Caco-2 (cell line): ENCODE measurements around the gene NFIL3. TPM values are rescaled to one million over a fixed set of nuclear protein-coding genes. Genes with fewer than 3 reads are reported as not detected.
"Not testable (repeated sequence)": the region's sequence is repeated elsewhere in the genome, so short reads cannot be mapped to it uniquely, and the experiment has no call there.

ENCODE experiments used
- BruUV-seq: library from RNA; stranded (reverse); fragments of 400-500 nt; replicated peaks from 2 replicates; lab custom pipeline; 2021; lab: Mats Ljungman, UMichigan
- CTCF ChIA-PET: fragments of 300-600 bp; sonication (Branson Sonifier 250); formaldehyde crosslinking; loops from one replicate; lab custom pipeline; 2022; ENCODE audit warnings: antibody characterized with exemption; lab: Charles Lee
- POLR2A ChIA-PET: fragments of 300-600 bp; sonication (Branson Sonifier 250); formaldehyde crosslinking; loops from one replicate; lab custom pipeline; 2022; ENCODE audit warnings: antibody characterized with exemption; lab: Charles Lee
- DNase-seq, 2 experiments: peaks; one replicate each; pipeline versions ENCODE4 v3.0.0 to v3.0.0-alpha.2; 2020 to 2022
- H3K27me3 ChIP-seq: replicated peaks from 2 replicates; pipeline ENCODE4 v1.6.0; 2011; ENCODE audit warnings: low read length; ENCODE audit not compliant: control insufficient read depth, insufficient read depth
- H3K36me3 ChIP-seq: 2 replicates; pipeline ENCODE4 v1.5.1; 2011; ENCODE audit warnings: low read length; ENCODE audit not compliant: control insufficient read depth, insufficient read depth
- H3K4me1 ChIP-seq: fragments of 250-450 bp; sonication (Bioruptor Pico); 2 replicates; pipeline ENCODE4 v1.5.1; 2020; ENCODE audit warnings: mild to moderate bottlenecking
- H3K4me3 ChIP-seq: 2 replicates; pipeline ENCODE4 v1.5.1; 2011; ENCODE audit warnings: low read depth, mild to moderate bottlenecking, control low read depth, low read length
- H3K9me3 ChIP-seq: fragments of 250-450 bp; sonication (Bioruptor Pico); 2 replicates; pipeline ENCODE4 v1.5.1; 2020; ENCODE audit warnings: mild to moderate bottlenecking, moderate library complexity
- H3K27ac Mint-ChIP-seq: one replicate; pipeline ENCODE4 v1.8.0; 2022; ENCODE audit warnings: mixed read lengths; ENCODE audit not compliant: unreplicated experiment
- H3K27me3 Mint-ChIP-seq: one replicate; pipeline ENCODE4 v1.8.0; 2022; ENCODE audit warnings: mixed read lengths; ENCODE audit not compliant: insufficient read depth, unreplicated experiment
- H3K36me3 Mint-ChIP-seq: one replicate; pipeline ENCODE4 v1.8.0; 2022; ENCODE audit warnings: mild to moderate bottlenecking, mixed read lengths; ENCODE audit not compliant: insufficient read depth, unreplicated experiment
- H3K4me1 Mint-ChIP-seq: one replicate; pipeline ENCODE4 v1.8.0; 2022; ENCODE audit warnings: low read depth, mixed read lengths; ENCODE audit not compliant: unreplicated experiment
- H3K4me3 Mint-ChIP-seq: one replicate; pipeline ENCODE4 v1.8.0; 2022; ENCODE audit warnings: mild to moderate bottlenecking, moderate library complexity, mixed read lengths; ENCODE audit not compliant: unreplicated experiment
- H3K9me3 Mint-ChIP-seq: one replicate; pipeline ENCODE4 v1.8.0; 2022; ENCODE audit warnings: mixed read lengths; ENCODE audit not compliant: unreplicated experiment
- CTCF ChIP-seq, 2 experiments: fragments of 200-600 bp in 1 of 2; IDR thresholded peaks; 1 replicate in 1 of 2; 2 replicates in 1 of 2; pipeline versions ENCODE4 v1.5.1 to v1.8.0; 2011 to 2022; ENCODE audit warnings: antibody characterized with exemption in 1 of 2, control low read depth in 1 of 2, inconsistent platforms in 1 of 2, low read depth in 1 of 2, low read length in 1 of 2, mild to moderate bottlenecking in 1 of 2, moderate library complexity in 1 of 2; ENCODE audit not compliant: insufficient read depth in 1 of 2, severe bottlenecking in 1 of 2, unreplicated experiment in 1 of 2
- intact Hi-C: fragments of 100-400 bp; cut with micrococcal nuclease; formaldehyde crosslinking; loops from one replicate; pipeline ENCODE4 v1.10.0; 2022; ENCODE audit not compliant: unreplicated experiment
- total RNA-seq: library from RNA; stranded (reverse); gene quantifications from 2 replicates; pipeline ENCODE4 v1.2.3, GENCODE V29; 2022

The NFIL3 gene
- total RNA-seq, 1 experiment from 2014 or later: 13.5 TPM

DNA sequence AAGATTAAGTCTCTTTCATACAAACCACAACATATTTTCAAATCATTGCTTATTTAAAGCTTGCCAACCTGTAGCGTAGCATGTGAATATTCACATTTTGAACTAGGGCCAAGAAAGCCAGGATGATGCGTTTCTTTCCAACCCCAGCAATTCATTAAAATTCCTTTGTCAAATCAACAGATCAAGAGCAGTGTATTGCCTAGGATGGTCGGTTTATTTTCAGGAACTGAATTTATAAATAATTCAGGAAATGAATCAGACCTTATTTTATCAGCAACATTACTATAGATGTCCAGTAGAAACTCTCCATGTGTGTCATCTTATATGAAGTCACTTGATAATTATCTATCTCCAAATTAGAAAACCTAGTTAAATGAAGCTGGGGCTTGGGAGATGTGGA lies 48.7 kb downstream of the NFIL3 start:
- BruUV-seq: no TSS peak

DNA sequence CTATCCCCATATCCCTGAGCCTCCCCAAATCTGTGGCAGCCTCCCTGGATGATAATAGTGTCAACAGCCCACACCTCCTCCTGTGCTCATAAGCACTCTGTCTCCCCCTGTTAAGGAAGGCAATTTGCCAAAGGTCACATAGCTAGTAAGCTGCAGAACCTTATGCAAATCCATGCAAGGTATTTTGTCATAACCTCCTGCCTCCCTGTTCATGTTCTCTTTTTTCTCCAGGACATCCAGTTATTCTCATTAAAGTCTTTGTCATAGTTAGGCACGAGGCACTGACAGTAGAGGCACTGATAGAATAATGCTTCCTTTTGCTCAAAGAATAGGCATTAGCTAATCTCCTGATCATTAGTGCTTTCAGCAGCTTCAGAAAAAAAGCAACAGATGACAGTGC lies 51.7 kb downstream of the NFIL3 start:
- ChIA-PET CTCF (no interaction called here), POLR2A (no interaction called here)
- Mint-ChIP-seq H3K9me3 (peaks cover 9% of the 10 kb centered on the region), H3K27me3 (no peaks in the 10 kb centered on the region), H3K4me3 (no peak overlapping the region), H3K36me3 (no peaks in the 10 kb centered on the region), H3K27ac (no peak overlapping the region), H3K4me1 (no peaks in the 10 kb centered on the region)
- Histone ChIP-seq H3K9me3 (no peaks in the 10 kb centered on the region), H3K36me3 (no peaks in the 10 kb centered on the region), H3K27me3 (no peaks in the 10 kb centered on the region), H3K4me1 (no peaks in the 10 kb centered on the region), H3K4me3 (no peak overlapping the region)
- intact Hi-C loops: no loop called here
- TF ChIP-seq CTCF (IDR thresholded peaks at IDR 0.05; ENCODE audit: insufficient read depth in 1 of 2, low read depth in 1 of 2, low read length in 1 of 2, severe bottlenecking in 1 of 2, unreplicated experiment in 1 of 2): no peak
- DNase-seq: no peak
- BruUV-seq: no TSS peak

More for the DNA sequence above, 48.7 kb downstream of the NFIL3 start:
- no peak for DNase-seq
- Histone ChIP-seq H3K36me3 (no peaks in the 10 kb centered on the region), H3K27me3 (no peaks in the 10 kb centered on the region), H3K4me3 (no peak overlapping the region), H3K4me1 (no peaks in the 10 kb centered on the region), H3K9me3 (no peaks in the 10 kb centered on the region; the same call in 1 of the 2 replicates)
- no peak overlapping the region for H3K4me3 Mint-ChIP-seq
- no peak for TF ChIP-seq CTCF (IDR thresholded peaks at IDR 0.05; ENCODE audit: insufficient read depth in 1 of 2, low read depth in 1 of 2, low read length in 1 of 2, severe bottlenecking in 1 of 2, unreplicated experiment in 1 of 2)
- peaks cover 9% of the 10 kb centered on the region for H3K9me3 Mint-ChIP-seq
- H3K27me3 Mint-ChIP-seq: no peaks in the 10 kb centered on the region
- intact Hi-C loops: no loop called here
- POLR2A ChIA-PET: no interaction called here
- CTCF ChIA-PET: no interaction called here
- no peak overlapping the region for H3K27ac Mint-ChIP-seq
- H3K4me1 Mint-ChIP-seq: no peaks in the 10 kb centered on the region
- H3K36me3 Mint-ChIP-seq: no peaks in the 10 kb centered on the region

- BruUV-seq, intact Hi-C loops: not testable (repeated sequence)
Observed at GRCh38 chr9:91370006-91370405, 53.6 kb downstream of the NFIL3 start.

More at GRCh38 chr9:91370006-91370405, 53.6 kb downstream of the NFIL3 start:
- H3K4me1 Mint-ChIP-seq, H3K4me3 Mint-ChIP-seq, H3K4me3 ChIP-seq, H3K9me3 ChIP-seq, POLR2A ChIA-PET, H3K27me3 ChIP-seq, H3K36me3 ChIP-seq, H3K36me3 Mint-ChIP-seq, H3K27me3 Mint-ChIP-seq, H3K9me3 Mint-ChIP-seq, H3K27ac Mint-ChIP-seq, CTCF ChIA-PET, DNase-seq, H3K4me1 ChIP-seq: not testable (repeated sequence)
